GM20000 (cell line): ENCODE data around the gene ZNF512.

ENCODE experiments used
- DNase-seq: peaks from one replicate; pipeline ENCODE4 v3.0.0; 2012; ENCODE audit warnings: low spot score
- CTCF ChIP-seq: IDR thresholded peaks from 2 replicates; pipeline ENCODE4 v1.5.1; 2012; ENCODE audit warnings: mild to moderate bottlenecking, control low read depth; ENCODE audit errors: extremely low read depth, missing control alignments

ZNF512 gene

GRCh38 chr2:27640722-27641245, 57.9 kb downstream of the ZNF512 start:
- DNase-seq, result no peak
- no peak for TF ChIP-seq CTCF

- no peak for TF ChIP-seq CTCF
- DNase-seq, result no peak
Observed at GRCh38 chr2:27645197-27645596, 62.4 kb downstream of the ZNF512 start.

- TF ChIP-seq CTCF, result no peak
- DNase-seq, result no peak
Observed at GRCh38 chr2:27647289-27647688, 64.4 kb downstream of the ZNF512 start.

GRCh38 chr2:27647737-27648136, 64.9 kb downstream of the ZNF512 start:
- TF ChIP-seq CTCF, result no peak
- DNase-seq, result no peak

GRCh38 chr2:27651056-27651455, 68.2 kb downstream of the ZNF512 start:
- DNase-seq, result no peak
- no peak for TF ChIP-seq CTCF

- TF ChIP-seq CTCF, result no peak
- DNase-seq, result no peak
Observed at GRCh38 chr2:27652341-27652740, 69.5 kb downstream of the ZNF512 start.

- DNase-seq, result no peak
- no peak for TF ChIP-seq CTCF
Observed at GRCh38 chr2:27652790-27653189, 69.9 kb downstream of the ZNF512 start.
